Neutrophil (primary cell): ENCODE measurements around the gene CDC20.

Experiments used
- H3K27ac ChIP-seq: fragments of 200-600 bp; sonication (generic); 2 replicates; pipeline ENCODE4 v1.5.1; 2016; ENCODE audit warnings: mild to moderate bottlenecking, moderate library complexity
- H3K27me3 ChIP-seq: fragments of 200-600 bp; sonication (generic); 2 replicates; pipeline ENCODE4 v1.6.0; 2016; ENCODE audit warnings: mild to moderate bottlenecking
- H3K36me3 ChIP-seq: fragments of 200-600 bp; sonication (generic); 2 replicates; pipeline ENCODE4 v1.5.1; 2017
- H3K4me1 ChIP-seq, 2 experiments: fragments of 200-600 bp in 1 of 2; sonication (generic) in 1 of 2; 1 replicate in 1 of 2; 2 replicates in 1 of 2; pipeline versions ENCODE4 v1.5.1 to v1.6.1; 2013 to 2016; ENCODE audit warnings: low read depth in 1 of 2, low read length in 1 of 2, mild to moderate bottlenecking in 1 of 2, moderate library complexity in 1 of 2; ENCODE audit not compliant: control insufficient read depth in 1 of 2, insufficient read depth in 1 of 2
- H3K4me3 ChIP-seq, 2 experiments: fragments of 200-600 bp in 1 of 2; sonication (generic) in 1 of 2; 1 replicate in 1 of 2; 2 replicates in 1 of 2; pipeline ENCODE4 v1.5.1; 2013 to 2016; ENCODE audit warnings: low read depth in 1 of 2, low read length in 1 of 2, mild to moderate bottlenecking in 1 of 2, moderate library complexity in 1 of 2
- H3K9me3 ChIP-seq: fragments of 200-600 bp; sonication (generic); 2 replicates; pipeline ENCODE4 v1.5.1; 2016
- CTCF ChIP-seq: fragments of 200-600 bp; sonication (generic); IDR thresholded peaks from 2 replicates; pipeline ENCODE4 v1.5.1; 2016; ENCODE audit warnings: antibody characterized with exemption

CDC20 gene

GRCh38 chr1:43331688-43332087 lies 27.1 kb upstream of the CDC20 start:
- Histone ChIP-seq H3K4me1 (no peaks in the 10 kb centered on the region), H3K9me3 (no peaks in the 10 kb centered on the region), H3K4me3 (no peak overlapping the region), H3K27ac (no peak overlapping the region), H3K36me3 (no peaks in the 10 kb centered on the region), H3K27me3 (no peaks in the 10 kb centered on the region)
- TF ChIP-seq CTCF, result no peak

GRCh38 chr1:43334453-43335205 lies 24.2 kb upstream of the CDC20 start:
- H3K9me3 ChIP-seq, result no peaks in the 10 kb centered on the region
- H3K27me3 ChIP-seq, result no peaks in the 10 kb centered on the region
- no peak overlapping the region for H3K4me3 ChIP-seq
- H3K4me1 ChIP-seq, result no peaks in the 10 kb centered on the region
- no peak overlapping the region for H3K27ac ChIP-seq
- H3K36me3 ChIP-seq, result no peaks in the 10 kb centered on the region
- TF ChIP-seq CTCF, result no peak

GRCh38 chr1:43337588-43337987 lies 21.2 kb upstream of the CDC20 start, which contains the start of gene MPL:
TSS of gene MPL (plus strand) at chr1:43337818. CDS start at chr1:43337849, 31 bp downstream.
- Histone ChIP-seq H3K27ac (no peak within 1 kb of the TSS), H3K9me3 (no peaks in the 10 kb centered on the region), H3K27me3 (no peaks in the 10 kb centered on the region), H3K4me3 (no peak within 1 kb of the TSS), H3K4me1 (no peaks in the 10 kb centered on the region), H3K36me3 (no peaks in the 10 kb centered on the region)
- TF ChIP-seq CTCF, result no peak

GRCh38 chr1:43338001-43338400 lies 20.8 kb upstream of the CDC20 start:
- H3K4me3 ChIP-seq, result no peak overlapping the region
- no peaks in the 10 kb centered on the region for H3K36me3 ChIP-seq
- no peaks in the 10 kb centered on the region for H3K9me3 ChIP-seq
- no peaks in the 10 kb centered on the region for H3K4me1 ChIP-seq
- TF ChIP-seq CTCF, result no peak
- H3K27ac ChIP-seq, result no peak overlapping the region
- H3K27me3 ChIP-seq, result no peaks in the 10 kb centered on the region

- TF ChIP-seq CTCF, result no peak
- H3K4me3 ChIP-seq, result no peak overlapping the region
- H3K4me1 ChIP-seq, result no peaks in the 10 kb centered on the region
- no peaks in the 10 kb centered on the region for H3K36me3 ChIP-seq
- no peaks in the 10 kb centered on the region for H3K27me3 ChIP-seq
- no peaks in the 10 kb centered on the region for H3K9me3 ChIP-seq
- no peak overlapping the region for H3K27ac ChIP-seq
Measured at GRCh38 chr1:43339584-43340232, 19.1 kb upstream of the CDC20 start.
